GM19397 (cell line): ENCODE data around the gene PCP2.
"Not testable (repeated sequence)": the region's sequence is repeated elsewhere in the genome, so short reads cannot be mapped to it uniquely, and the experiment has no call there.

Source experiments
- ATAC-seq: cut with Tn5 transposase; IDR thresholded peaks from one replicate; pipeline ENCODE4 v1.9.1; 2021; ENCODE audit warnings: mild to moderate bottlenecking, moderate library complexity; ENCODE audit not compliant: unreplicated experiment

The PCP2 gene

GRCh38 chr19:7662657-7663056 lies 29.1 kb upstream of the PCP2 start:
- no peak for ATAC-seq

DNA sequence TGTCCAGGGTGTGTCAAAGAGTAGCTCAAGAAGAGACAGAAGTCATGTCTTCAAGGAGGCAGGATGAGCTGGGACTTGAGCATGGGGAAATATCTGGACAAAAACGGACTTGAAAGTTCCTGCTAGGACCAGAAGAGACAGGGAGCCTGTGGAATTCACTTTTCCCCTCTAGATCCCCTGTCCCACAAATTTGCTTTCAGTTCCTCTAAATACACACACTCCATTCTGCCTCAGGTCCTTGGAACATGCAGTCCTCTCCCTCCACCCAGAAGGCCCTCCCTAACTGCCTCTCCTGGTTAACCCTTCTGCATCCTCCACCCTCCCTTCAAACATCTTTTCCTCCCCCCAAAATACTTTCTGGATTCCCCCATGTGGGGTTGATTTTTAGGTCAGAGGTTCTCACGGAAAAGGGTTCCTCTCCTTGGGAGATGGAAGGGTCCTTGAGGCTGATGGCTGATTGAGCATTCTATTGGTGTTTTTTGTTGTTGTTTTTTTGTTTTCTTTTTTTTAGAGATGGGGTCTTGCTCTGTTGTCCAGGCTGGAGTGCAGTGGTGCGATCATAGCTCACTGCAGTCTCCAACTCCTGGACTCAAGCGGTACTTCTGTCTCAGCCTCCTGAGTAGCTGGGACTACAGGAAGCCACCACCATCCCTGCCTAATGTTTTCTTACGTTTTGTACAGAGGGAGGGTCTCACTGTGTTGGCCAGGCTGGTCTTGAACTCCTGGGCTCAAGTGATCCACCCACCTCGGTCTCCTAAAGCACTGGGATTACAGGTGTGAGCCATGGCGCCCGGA lies 28.4 kb upstream of the PCP2 start:
- no peak for ATAC-seq

GRCh38 chr19:7658219-7658686 lies 24.7 kb upstream of the PCP2 start:
- ATAC-seq: peak; percentile 61

GRCh38 chr19:7657131-7657751 lies 23.7 kb upstream of the PCP2 start:
- ATAC-seq: no peak

- ATAC-seq: no peak
Measured at GRCh38 chr19:7655581-7655980, 22.1 kb upstream of the PCP2 start.

GRCh38 chr19:7654401-7654800 lies 20.9 kb upstream of the PCP2 start:
- no peak for ATAC-seq

DNA sequence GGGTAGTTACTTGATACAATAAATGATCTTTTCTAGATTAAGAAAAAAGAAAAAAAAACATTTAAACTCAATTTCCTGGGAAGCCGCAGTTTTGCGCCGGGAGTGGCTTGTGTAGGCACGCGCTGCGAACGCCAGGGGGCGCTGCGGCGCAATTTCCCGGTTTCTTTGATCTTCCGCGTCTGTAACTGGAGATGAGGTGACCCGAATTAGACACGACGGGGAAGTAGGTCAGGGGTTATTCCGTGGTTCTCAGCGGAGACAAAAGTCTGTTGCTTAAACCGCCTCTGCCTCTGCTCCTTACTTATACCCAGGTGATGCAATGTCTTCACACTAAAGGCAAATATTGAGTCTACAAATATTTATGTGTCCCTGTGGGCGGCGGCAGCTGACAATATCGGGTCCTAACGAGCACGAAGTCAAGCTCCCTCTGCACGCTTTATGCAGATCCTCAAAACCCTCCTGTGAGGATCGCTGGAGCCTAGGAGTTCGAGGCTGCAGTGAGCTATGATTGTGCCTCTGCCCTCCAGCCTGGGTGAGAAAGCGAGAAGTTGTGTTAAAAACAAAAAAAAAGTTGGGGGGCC lies 18.6 kb upstream of the PCP2 start:
- ATAC-seq: no peak

DNA sequence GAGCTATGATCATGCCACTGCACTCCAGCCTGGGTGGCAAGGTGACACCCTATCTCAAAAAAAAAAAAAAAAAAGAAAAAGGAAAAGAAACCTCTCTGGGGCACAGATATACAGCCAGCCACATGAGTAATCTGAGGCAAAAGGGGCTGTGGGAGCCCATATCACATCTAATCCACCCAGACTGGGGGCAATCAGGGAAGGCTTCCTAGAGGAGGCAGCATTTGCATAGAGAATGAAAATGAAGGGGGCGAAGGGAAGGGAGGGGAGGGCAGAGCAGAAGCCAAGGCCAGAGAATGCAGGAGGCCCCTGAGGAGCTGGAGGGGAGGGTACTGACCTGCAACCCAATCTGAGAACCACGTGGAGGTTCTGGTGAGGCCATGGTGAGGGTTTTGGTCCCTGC lies 16.6 kb upstream of the PCP2 start:
- ATAC-seq: no peak

DNA sequence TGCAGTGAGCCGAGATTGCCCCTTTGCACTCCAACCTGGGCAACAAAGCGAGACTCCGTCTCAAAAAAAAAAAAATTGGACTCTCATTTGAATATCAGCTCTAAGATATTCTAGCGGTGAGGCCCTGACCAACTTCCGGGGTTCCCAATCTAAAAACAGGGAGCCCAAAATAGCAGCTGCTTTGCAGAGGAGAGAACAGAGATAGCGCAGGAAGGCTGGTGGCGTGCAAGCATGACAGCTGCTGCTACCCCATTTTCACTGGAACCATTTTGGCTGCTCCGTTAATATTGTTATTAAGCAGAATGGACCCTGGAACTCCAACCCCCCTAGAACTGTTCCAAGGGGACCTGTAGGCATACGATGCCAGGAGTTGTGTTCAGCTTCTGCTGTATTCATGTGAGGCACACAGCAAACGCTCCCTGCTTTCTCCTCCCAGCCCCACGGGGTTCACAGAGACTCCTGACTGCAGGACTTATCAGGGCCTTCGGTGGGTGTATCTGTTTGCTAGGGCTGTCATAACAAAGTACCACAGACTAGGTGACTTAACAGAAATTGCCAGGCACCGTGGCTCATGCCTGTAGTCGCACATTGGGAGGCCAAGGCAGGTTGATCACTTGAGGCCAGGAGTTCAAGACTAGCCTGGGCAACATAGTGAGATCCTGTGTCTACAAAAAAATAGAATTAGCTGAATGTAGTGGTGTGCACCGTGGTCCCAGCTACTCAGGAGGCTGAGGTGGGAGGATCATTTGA lies 14.9 kb upstream of the PCP2 start:
- no peak for ATAC-seq

GRCh38 chr19:7647156-7647555 lies 13.6 kb upstream of the PCP2 start:
- no peak for ATAC-seq

GRCh38 chr19:7646426-7646700 lies 12.8 kb upstream of the PCP2 start:
- ATAC-seq: no peak

DNA sequence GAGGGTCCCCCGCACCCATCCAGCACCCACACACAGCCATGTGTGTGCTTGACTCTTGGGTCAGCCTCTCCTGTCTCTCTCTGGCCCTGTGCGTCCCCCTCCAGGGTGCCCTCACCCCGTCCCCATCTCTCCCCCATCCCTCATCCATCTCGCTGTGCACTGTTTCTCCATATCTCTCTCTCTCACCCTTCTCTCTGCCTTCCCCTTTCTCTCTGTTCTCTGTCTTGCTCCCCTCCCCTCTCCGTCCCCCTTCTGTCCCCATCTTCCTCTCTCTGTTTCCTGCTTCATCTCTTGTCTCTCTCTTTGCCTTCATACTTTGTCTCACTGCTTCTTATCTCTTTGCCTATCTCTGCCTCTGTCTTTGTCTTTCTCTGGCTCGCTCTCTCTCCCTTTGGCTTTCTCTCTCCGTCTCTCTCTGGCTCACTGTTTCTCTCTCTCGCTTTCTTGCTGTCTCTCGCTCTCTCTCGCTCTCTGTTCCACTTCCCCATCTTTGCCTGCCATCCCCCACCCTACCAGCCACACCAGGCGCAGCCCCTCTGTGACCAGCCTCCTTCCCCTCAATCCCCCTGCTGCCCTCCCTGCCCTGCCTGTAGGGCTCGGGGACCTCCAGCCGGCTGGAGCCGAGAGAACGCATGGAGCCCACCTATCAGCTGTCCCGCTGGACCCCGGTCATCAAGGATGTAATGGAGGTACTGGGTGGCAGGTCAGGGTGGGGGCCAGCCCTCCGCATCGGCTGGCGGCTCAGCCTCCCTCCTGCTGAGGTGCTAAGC lies 12.3 kb upstream of the PCP2 start:
- ATAC-seq: no peak

DNA sequence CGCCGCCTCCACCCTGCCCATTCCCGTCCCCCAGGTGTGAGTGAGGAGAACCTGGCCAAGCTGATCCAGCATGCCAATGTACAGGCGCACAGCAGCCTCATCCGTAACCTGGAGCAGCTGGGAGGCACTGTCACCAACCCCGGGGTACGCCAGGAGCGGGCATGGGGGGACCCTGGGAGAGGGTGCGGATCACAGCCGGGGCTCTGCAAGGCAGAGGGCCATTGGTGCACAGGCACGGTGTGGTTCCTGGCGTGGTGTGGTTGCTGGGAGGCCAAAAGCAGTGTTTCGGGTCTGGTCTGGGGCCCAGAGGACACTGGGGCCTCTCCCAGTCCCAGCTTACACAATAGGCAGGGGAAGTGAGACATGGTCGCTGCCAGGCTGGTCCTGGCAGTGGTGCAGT lies 11.6 kb upstream of the PCP2 start:
- ATAC-seq: no peak

DNA sequence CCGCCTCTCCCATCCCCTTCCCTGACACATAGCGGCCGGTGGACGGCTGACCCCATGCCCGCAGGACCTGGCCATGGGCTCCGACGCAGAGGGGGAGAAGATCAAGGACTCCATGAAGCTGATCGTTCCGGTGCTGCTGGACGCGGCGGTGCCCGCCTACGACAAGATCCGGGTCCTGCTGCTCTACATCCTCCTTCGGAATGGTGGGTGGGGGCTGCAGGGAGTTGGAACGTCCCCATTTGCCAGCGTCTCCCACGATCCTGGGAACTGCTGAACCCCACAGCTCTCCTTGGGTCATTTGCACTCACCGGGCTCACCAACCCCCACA lies 11.0 kb upstream of the PCP2 start:
- no peak for ATAC-seq

GRCh38 chr19:7643629-7644549 lies 10.4 kb upstream of the PCP2 start:
- not testable (repeated sequence) for ATAC-seq

- no peak for ATAC-seq
Measured at GRCh38 chr19:7643031-7643415, 9.5 kb upstream of the PCP2 start.

- ATAC-seq: no peak
Measured at GRCh38 chr19:7642295-7643030, 8.9 kb upstream of the PCP2 start.

DNA sequence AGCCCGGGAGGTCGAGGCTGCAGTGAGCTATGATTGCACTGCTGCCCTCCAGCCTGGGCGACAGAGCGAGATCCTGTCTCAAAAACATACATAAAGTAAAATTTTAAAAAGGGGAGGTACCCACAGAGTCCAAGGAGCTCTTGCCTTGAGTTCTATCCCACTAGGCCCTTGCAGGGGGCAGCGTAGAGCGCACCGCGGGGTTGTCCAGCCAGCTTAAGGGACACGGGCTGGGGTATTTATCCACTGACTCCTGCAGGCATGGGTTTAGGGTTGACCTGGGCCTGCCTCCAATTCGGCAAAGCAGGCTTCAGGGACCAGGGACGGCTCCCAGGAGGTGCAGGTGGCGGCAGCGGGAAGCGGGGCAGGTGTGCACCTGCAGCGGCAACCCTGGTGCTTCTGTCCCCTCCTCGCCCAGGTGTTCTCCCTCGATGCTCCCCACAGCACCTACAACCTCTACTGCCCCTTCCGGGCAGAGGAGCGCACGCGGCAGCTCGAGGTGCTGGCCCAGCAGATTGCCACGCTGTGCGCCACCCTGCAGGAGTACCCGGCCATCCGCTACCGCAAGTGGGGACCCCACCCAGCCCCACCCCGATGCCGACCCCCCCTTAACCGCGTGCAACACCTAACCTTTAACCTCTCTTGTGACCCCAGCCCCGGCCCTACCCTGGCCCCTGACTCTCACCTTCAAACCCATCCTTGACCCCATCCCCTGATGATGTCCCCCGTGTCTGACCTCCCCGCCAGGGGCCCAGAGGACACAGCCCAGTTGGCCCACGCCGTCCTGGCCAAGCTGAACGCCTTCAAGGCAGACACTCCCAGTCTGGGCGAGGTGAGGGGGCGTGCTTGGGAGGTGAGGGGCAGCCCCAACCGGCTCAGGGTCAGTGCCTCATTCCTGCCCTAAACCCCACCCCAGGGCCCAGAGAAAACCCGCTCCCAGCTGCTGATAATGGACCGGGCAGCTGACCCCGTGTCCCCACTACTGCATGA lies 8.1 kb upstream of the PCP2 start:
- ATAC-seq: no peak
